ENCODE results near the gene NFATC2.

Gene NFATC2

DNA sequence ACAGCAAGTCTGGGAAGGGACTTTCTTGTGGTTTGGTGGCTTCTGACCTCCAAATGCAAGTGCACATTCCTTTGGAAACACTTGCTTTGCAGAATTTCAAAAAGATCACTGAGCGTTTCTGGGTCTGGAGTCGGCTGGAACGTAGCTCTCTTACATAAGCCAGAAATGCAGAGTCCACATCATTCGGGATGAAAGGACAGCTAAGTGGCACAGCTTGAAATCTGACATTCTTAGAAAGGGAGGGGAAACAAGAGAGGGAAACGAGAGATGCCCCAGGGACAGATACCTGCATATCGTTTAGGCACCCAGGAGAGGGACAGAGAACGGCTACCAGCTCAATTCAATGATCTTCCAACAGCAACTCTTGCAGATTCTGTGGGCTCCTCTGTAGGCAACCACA is 118.7 kb downstream of the NFATC2 start:
- no peak for TF ChIP-seq FOXP2 (optimal IDR thresholded peaks at IDR 0.05; ENCODE audit: borderline replicate concordance, extremely low read depth, extremely low read length, insufficient read depth)
- no peak for TF ChIP-seq TAF1 (IDR thresholded peaks at IDR 0.05; ENCODE audit: borderline replicate concordance, insufficient read depth, low read length)
- no peak for TF ChIP-seq SIN3A (IDR thresholded peaks at IDR 0.05; ENCODE audit: borderline replicate concordance, insufficient read depth, low read length)
- TF ChIP-seq, protein P1, sequence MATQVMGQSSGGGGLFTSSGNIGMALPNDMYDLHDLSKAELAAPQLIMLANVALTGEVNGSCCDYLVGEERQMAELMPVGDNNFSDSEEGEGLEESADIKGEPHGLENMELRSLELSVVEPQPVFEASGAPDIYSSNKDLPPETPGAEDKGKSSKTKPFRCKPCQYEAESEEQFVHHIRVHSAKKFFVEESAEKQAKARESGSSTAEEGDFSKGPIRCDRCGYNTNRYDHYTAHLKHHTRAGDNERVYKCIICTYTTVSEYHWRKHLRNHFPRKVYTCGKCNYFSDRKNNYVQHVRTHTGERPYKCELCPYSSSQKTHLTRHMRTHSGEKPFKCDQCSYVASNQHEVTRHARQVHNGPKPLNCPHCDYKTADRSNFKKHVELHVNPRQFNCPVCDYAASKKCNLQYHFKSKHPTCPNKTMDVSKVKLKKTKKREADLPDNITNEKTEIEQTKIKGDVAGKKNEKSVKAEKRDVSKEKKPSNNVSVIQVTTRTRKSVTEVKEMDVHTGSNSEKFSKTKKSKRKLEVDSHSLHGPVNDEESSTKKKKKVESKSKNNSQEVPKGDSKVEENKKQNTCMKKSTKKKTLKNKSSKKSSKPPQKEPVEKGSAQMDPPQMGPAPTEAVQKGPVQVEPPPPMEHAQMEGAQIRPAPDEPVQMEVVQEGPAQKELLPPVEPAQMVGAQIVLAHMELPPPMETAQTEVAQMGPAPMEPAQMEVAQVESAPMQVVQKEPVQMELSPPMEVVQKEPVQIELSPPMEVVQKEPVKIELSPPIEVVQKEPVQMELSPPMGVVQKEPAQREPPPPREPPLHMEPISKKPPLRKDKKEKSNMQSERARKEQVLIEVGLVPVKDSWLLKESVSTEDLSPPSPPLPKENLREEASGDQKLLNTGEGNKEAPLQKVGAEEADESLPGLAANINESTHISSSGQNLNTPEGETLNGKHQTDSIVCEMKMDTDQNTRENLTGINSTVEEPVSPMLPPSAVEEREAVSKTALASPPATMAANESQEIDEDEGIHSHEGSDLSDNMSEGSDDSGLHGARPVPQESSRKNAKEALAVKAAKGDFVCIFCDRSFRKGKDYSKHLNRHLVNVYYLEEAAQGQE (IDR thresholded peaks at IDR 0.05; ENCODE audit: insufficient read depth in 1 of 2, low read depth in 2 of 2, low read length in 2 of 2) = no peak
- no peak for TF ChIP-seq POLR2AphosphoS5 (IDR thresholded peaks at IDR 0.05; ENCODE audit: low read depth, low read length)

GRCh38 chr20:51423290-51423667 is 119.2 kb downstream of the NFATC2 start:
- TF ChIP-seq POLR2AphosphoS5 (IDR thresholded peaks at IDR 0.05; ENCODE audit: low read depth, low read length) = no peak
- no peak for TF ChIP-seq TAF1 (IDR thresholded peaks at IDR 0.05; ENCODE audit: borderline replicate concordance, insufficient read depth, low read length)
- TF ChIP-seq SIN3A (IDR thresholded peaks at IDR 0.05; ENCODE audit: borderline replicate concordance, insufficient read depth, low read length) = no peak
- TF ChIP-seq, protein P1 (IDR thresholded peaks at IDR 0.05; ENCODE audit: insufficient read depth in 1 of 2, low read depth in 2 of 2, low read length in 2 of 2) = no peak
- no peak for TF ChIP-seq FOXP2 (optimal IDR thresholded peaks at IDR 0.05; ENCODE audit: borderline replicate concordance, extremely low read depth, extremely low read length, insufficient read depth)

GRCh38 chr20:51422514-51423289 is 119.8 kb downstream of the NFATC2 start:
- TF ChIP-seq, protein P1 (IDR thresholded peaks at IDR 0.05; ENCODE audit: insufficient read depth in 1 of 2, low read depth in 2 of 2, low read length in 2 of 2) = no peak
- TF ChIP-seq TAF1 (IDR thresholded peaks at IDR 0.05; ENCODE audit: borderline replicate concordance, insufficient read depth, low read length) (no peak), SIN3A (IDR thresholded peaks at IDR 0.05; ENCODE audit: borderline replicate concordance, insufficient read depth, low read length) (no peak), FOXP2 (optimal IDR thresholded peaks at IDR 0.05; ENCODE audit: borderline replicate concordance, extremely low read depth, extremely low read length, insufficient read depth) (no peak), POLR2AphosphoS5 (IDR thresholded peaks at IDR 0.05; ENCODE audit: low read depth, low read length) (no peak)

- no peak for TF ChIP-seq FOXP2 (optimal IDR thresholded peaks at IDR 0.05; ENCODE audit: borderline replicate concordance, extremely low read depth, extremely low read length, insufficient read depth)
- no peak for TF ChIP-seq SIN3A (IDR thresholded peaks at IDR 0.05; ENCODE audit: borderline replicate concordance, insufficient read depth, low read length)
- TF ChIP-seq POLR2AphosphoS5 (IDR thresholded peaks at IDR 0.05; ENCODE audit: low read depth, low read length) = no peak
- TF ChIP-seq TAF1 (IDR thresholded peaks at IDR 0.05; ENCODE audit: borderline replicate concordance, insufficient read depth, low read length) = no peak
- TF ChIP-seq, protein P1 (IDR thresholded peaks at IDR 0.05; ENCODE audit: insufficient read depth in 1 of 2, low read depth in 2 of 2, low read length in 2 of 2) = no peak
These were observed 121.7 kb downstream of the NFATC2 start for GRCh38 chr20:51420805-51421204.

Measured in PFSK-1 (cell line).